Stimulated activated CD8-positive, alpha-beta memory T cell treated with anti-CD3 and anti-CD28 coated beads, Interleukin-7, amount 100 ng/mL, for 24 hours (primary cell): ENCODE results near the gene ABHD2.
A peak's percentile ranks its signal among the peaks of the same experiment; 100 is the strongest.

ENCODE experiments used
- DNase-seq: peaks from one replicate; pipeline ENCODE4 v3.0.0-alpha.2; 2020; ENCODE audit warnings: low read depth

Gene ABHD2

DNA sequence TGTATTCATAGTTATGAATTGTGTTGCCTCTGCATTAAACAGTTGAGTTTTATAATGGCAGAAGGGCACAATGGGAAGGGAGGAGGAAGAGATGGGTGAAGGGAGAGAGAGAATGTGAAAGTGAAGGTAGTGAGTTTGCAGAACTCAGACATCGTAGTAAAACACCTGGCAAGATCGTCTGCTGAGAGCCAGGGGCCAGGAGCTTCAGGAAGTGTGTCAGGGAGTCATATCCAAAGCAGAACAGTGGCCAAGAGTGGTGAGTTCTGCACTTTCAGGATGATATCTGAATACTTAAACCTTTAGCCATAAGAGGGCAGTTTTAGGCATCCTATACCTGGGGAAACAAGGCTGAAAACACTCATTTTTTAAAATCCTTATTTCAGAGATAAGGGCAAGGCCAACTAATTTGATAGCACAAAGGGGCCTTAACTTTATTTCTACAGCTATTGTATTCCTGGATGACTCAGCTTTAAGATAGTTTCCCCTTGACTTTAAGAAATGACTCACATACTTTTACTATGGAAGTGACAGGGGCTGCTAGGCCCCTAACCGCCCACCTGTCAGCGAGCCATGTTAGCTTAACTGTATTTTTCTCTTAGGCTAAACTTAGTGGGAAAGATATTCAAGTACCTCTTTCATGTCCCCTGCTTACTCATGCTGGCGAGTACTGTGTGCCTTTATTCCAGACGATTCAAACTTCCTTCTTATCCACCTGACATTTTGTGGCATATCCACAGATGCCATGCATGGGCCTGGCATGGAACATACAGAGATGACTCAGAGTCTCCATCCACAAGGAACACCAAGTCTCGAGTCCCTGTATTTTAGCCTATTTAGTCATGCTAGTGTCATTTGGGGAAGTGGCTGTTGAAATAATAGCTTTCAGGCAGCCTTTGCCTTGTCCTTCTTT is 79.3 kb downstream of the ABHD2 start:
- peak; percentile 35 for DNase-seq

DNA sequence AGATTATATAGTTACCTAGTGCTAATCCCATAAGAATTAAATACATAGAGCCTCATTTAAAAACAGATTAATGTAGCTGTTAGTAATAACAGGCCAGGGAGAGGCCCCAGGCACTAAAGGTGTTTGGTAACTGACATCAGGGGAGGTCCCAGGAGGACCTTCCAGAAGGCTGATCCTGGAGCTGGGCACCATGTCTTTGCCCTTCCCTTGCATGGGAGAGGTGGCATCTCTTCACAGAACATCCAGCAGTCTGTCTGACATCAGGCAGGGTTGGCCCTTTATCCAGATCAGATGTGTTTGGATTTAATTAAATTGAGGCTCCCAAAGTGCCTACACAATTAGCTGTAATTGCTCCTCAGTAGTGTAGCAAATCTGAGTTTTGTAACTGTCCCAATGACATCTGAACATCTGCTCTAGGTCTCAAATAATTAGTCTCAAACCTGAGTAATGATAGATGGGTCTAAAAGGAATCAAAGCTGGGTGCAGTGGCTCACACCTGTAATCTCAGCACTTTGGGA is 80.1 kb downstream of the ABHD2 start:
- no peak for DNase-seq

DNA sequence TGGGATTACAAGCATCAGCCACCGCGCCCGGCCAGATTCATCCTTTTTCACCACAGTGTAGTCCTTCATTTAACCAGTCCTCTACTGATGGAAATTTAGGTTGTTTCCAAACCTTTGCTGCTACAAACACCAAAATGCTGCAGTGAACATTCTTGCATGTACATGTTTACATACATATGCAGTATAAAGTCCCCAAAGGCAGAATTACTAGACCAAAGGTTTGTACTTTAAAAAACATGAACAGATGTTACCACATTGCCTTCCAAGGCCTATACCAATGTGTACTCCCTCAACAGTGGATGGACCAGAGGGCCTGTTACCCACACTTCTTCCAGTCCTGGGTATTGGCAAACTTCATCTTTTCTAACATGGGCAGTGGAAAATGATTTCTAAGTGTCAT is 82.1 kb downstream of the ABHD2 start:
- DNase-seq, result no peak

DNA sequence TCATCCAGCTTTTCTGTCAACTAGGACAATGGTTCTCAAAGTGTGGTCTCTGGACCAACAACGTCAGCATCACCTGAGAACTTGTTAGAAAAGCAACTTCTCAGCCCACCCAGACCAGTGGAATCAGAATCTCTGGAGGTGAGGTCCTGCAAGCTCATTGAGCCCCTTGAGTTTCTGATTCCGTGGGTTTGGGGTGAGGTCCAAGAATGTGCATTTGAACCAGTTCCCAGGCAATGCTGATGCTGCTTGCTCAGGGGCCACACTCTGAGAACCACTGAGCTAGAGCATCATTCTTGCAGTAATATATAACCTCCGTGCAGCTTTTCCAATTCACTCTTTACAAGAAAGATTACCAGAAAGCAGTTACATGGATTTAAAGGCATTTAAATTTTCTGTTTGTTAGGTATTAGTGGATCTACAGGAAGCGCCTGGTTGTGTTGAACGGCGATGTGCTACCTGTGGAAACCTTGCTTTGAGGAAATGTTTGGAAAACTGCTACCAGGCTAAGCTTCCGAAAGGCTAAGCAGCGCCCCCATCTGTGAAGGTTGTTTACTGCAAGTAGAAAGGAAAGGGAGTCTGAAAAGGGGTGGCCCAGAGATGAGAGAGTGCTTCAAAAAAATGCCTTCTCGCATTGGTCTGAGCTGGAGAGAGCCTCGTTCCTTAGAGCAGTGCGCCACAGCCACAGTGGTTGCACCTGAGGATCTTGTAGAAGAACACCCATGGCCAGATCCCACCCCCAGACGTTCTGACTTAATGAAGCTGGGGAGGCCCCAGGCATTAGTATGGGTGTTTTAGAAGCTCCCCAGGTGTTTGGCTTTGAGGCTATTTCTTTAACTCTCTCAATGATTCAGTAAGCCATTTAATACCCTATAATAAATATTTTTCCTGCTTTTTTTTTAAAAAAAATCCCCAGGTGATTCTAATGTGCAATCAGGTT is 83.1 kb downstream of the ABHD2 start:
- no peak for DNase-seq

DNA sequence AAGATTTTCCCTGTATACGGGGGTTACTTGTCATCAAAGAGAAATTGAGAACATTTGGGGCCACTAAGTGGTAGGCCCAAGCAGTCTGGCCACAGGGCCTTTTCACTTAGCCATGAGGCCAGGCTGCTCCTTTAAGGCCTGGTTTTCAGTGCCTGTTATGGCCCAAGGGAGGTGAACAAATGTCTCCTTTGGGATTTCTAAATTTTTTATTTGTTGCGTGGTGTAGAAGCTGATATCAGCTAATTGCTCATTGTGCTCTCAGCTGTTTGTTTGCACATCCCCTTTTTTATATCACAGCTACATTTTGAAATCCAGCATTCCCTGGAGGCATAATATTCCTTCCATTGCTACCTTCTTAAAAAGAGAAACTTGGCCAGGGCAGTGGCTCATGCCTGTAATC is 84.7 kb downstream of the ABHD2 start:
- no peak for DNase-seq

DNA sequence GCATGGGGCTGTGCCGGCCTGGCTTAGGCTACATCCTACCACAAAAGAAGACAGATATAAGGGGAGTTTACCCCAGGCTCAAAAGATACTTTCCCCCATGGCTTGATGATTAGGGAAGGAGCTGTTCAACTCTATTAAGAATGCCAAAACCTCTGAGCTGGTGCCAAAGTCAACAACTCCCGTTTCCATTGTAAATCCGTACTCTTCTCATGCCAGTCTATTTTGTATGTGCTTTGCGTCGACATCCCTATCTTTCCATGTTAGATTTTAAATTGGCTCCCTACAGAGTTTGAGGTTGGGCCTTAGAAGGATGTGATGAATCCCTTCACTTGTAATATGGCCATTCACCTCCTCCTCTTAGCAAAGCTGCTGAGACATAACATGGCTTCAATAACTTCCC is 86.2 kb downstream of the ABHD2 start:
- DNase-seq, result no peak

DNA sequence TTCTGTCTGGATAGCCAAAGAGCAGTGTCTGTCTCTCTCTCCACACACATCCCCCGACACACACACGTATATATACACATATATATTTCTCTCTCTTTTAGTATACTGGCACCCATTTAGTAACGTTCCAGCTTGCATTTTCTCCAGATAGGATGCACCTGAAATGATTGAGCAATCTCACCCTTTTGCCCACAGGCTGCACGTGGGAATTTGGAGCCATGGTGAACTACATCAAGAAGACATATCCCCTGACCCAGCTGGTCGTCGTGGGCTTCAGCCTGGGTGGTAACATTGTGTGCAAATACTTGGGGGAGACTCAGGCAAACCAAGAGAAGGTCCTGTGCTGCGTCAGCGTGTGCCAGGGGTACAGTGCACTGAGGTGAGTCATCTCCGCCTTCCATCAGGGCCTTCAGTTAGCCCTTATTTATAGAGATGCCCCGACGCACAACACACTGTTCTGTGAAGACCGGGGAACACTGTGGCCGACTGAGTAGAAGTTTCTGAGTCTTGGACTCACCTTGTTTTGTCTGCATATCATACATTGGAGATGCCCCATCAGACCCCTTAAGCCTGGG is 87.4 kb downstream of the ABHD2 start:
- no peak for DNase-seq

DNA sequence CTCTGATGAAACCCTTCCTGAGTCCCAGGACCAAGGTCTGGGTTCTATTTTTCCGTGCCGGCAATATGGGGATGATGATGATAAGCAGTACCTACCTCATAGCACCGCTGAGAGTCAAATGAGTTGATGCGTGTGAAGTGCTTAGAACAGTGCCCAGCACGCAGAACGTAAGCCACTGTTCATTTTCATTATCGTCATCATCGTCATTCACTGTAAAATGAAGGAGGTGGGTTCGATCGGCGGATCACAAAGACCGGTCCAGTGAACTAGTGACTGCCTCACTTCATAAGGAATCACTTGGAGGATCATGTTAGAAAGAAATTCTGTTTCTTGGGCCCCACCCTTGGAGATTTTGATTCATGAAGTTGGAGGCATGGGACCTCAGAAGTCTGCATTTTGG is 88.9 kb downstream of the ABHD2 start:
- DNase-seq, result no peak

DNA sequence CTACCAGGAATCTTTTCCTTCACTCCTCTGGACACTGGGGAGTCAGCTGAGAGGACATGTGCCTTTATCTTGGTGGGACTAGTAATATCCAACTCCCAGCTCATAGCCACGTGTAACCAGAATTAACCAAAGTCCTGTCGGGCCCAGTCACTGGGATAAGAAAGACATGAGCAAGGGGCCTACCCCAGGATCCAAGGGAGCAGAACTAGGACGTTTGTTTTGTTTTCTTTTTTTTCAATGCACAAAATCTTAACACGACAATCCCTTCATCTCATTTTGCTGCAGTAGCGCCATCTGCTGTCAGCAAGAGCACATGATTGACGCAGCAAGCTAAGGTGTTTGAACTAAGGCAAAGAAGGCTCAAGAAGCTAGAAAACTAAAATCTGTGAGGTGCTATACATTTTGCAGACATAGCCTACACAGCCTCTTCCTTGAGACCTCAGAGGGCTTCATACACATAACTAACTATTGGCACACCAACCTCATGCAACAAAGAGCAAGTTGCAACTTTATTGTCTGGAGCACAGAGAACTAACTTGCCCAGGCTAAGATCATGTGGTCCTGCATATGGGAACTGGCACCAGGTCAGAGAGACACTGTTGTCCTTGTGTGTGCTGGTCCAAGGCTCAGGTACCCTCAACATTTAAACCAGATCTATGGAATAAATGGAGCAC is 89.5 kb downstream of the ABHD2 start:
- peak; percentile 37 for DNase-seq

DNA sequence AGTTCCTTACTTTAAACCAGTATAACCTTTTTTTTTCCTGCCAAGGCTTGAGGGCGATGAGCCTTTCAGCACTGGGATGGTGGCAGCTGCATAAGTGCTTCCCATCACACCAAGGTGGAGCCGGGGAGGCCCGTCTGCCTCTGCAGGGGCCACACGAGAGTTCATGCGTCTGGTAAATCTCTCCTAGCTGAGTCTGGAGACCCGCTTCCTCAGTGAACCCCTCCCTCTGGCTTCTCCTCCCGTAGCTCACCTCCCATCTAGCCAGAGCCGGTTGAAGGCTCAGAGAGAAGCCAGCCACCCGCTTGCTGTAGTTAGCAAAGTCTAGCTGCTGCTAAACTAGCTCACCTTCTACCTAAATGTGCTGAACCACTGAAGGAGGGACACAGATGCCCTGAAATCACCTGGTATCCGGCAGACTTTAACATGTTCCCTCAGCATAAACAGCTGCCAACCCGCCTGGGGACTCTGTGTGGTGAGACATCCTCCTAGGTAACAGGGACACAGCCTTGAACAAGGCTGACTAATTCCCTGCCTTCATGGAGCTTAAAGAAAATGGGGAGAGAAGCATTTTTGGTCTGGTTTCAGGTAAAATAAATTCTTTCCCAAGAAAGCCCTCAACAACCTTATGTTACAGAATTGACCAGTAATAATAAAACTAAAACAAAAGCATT is 90.2 kb downstream of the ABHD2 start:
- no peak for DNase-seq

DNA sequence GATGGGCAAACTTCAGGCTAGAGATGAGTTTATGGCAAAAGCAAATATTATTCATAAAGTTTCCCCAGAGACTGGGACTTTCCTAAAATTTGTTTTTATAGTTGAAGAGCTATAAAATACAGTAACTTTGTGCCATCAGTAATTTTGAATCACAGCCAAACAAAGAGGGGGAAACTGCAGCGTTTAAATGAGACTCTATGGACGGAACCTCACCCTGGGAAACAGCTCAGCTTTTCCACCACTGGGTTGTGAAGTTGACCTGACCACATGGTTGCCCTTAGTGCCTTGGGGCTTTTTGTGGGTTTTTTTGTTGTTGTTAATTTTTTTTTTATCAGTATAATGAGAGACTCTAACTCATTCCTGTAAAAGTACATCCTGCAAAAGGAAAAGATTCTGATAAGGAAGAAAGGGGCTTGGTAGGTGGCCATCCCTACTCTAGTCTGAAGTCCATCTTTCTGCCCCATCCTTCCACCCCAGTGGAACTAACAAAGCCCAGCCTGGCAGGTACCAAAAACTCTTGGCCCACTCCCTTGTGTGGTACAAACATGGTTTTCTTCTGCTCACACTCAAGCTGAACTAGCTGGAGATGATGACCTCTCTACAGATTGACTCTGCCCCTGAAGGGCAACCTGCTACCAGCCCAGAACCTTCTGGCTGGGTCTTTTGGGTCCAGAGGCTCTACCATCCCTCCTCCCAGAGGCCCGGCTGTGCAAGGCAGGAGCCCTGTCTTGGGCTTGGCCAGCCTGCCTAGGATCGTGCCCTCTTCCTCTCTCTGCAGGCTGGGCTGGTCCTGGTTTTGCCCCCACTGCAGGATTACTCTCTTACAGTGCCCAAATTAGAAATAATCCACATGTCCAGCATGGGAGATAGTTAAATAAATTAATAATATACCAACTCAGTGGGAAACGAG is 92.0 kb downstream of the ABHD2 start:
- DNase-seq, result no peak

DNA sequence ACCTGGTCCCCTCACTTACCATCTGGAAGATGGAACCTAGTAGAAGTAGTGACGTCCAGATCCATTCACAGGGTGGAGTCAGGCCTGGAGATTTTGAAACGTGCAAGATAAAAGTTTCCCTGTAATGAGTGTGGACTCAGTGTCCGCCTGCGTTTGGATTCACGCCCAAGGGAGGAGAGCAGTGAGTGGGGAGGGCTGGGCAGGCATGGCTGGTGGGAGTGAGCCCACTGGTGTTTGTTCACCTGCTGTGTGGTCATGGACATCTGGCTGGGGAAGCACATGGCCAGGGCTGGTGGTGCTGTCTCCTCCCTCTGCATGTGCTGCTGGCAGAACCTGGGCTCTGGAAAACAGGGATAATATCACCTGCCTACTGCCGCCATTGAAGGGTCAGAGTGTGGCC is 96.1 kb downstream of the ABHD2 start:
- DNase-seq, result no peak

DNA sequence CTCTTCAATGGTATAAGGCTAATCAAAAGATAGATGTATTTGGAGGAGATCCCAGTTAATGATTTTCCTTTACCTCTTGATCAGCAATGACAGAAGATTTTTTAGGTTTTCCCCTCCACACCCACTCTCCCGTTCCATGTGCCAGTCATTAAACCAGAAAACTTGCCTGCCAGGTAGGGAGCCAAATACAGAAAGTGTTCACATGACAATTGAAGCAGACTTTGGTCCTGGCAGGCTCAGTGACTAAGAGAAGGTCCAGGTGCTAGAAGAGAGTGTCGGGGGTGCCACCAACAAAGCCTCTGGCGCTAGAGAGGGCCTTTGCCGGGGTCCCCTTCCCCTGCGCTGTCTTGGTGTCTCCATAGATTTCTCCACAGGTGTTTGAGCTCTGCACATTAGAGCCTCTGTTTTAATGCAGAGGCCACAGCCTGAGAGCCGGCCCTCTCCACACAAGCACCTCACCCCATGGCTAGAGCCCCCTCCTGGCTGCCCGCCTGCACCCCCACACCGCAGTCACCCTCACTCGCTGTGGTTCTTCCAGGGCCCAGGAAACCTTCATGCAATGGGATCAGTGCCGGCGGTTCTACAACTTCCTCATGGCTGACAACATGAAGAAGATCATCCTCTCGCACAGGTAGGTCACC is 96.8 kb downstream of the ABHD2 start:
- DNase-seq, result no peak

DNA sequence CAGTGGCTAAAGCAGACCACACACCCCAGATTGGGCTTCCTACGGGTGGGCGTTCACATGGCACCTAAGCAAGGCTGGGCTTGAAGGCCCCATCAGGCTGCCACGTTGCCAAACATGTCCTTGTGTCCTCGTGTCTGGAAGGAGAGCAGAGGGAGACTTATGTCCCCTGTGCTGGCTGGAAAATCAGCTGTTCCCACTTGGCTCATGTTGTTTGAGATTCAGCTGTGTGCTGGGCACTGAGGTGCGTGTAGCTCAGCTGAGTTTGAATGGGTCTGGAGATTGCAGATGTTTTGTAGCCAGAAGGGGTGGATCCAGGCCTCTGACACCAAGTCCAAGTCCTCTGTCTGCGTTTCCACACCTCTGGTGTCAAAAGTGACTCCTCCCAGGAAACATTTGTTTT is 98.5 kb downstream of the ABHD2 start:
- DNase-seq, result no peak

DNA sequence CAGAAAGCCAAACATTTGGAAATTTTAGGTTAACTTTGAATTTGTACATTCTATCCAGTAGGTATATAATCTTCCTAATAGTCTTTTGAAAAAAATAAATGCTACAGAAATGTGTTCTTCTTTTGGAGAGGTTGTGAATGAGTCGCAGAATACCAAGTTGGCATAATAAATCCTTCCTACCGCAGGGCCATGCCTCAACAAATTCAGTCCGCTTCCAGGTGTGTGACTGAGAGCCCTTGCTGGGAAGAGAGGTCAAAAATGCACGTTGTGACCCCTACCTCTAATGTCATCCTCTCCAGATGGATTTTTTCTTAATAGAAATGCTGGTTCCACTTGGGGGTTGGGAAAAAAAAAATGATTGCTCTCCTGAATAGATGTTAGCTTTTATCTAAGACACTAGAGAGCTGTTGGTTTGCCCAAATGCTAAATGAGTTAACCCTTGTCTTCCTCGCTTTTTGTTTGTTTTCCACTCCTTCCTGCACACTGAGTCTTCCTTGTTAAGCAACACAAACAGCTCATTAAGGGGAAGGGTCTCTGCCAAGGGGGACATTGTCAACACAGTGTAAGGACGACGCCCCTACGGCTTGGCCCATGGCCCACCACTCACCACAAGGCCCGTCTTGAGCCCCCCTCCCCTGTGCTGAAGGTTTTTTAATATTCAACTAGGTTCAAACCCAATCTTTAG is 99.2 kb downstream of the ABHD2 start:
- DNase-seq, result no peak

DNA sequence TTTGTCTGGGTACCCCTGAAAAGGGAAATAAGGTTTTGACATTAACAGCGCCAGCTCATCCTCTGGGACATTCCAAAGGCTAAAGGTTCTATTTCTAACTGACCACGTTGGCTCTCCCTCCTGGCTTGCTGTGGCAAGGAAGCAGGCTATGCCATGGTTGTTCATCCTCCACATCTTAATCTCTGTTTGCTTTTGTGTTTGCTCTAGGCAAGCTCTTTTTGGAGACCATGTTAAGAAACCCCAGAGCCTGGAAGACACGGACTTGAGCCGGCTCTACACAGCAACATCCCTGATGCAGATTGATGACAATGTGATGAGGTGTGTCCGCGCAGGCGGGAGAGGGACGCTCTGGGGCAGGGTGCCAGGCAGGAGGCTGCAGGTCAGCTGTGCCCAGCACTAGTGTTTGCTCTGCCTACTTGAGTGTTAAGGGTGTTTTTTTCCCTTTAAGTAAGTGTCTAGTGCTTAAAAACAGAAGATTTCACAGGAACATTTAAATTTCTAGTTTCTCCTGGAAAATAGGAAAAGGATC is 99.8 kb downstream of the ABHD2 start:
- DNase-seq, result no peak

DNA sequence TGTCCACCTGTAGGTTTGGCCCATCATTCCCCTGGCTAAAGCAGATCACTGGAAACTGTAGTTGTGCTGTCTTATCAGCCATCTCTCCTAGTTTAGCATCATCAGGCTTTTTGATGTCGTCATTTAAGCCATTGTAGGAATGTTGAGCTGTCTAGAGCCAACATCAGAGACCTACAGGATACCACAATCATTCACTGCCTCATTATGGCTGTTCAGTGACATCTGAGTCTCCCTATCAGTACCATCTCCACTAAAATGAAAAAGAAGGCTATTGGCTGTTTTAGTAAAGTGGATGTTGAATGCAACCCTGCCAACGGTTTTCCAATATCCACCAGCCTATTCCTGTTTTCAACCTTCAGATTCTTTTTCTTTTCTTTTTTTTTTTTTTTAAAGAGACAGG is 103.9 kb downstream of the ABHD2 start:
- DNase-seq, result no peak

DNA sequence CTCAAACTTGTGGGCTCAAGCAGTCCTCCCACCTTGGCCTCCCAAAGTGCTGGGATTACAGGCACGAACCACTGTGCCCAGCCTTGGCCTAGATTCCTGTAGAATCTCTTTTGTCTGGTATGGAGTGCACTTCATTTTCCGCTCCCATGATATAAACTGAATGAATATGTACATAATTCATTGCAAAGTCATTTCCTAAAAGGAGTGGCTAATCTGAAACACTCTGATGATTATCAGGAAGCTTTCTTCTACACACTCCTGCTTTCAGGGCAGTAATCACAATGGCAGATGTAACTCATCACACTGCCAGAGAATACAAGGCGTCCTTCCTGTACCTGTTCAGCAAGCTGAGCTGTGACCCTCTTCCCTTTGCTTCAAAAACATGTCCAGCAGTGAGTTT is 104.5 kb downstream of the ABHD2 start:
- no peak for DNase-seq

DNA sequence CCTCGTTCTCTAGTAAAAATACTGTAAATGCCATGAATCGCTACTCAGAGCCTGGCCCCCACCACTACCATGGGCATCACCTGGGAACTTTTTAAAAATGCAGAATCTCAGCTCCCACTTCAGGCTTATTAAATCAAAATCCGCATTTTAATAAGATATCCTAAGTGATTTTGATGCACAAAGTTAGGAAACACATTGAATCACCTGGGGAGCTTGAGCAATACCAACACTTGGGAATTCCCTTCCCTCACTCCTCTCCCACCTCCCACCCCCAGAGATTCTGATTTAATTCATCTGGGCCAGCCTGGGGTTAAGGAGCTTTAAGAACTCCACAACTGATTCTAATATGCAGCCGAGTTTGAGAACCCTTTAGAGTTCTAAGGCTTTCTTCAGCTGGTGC is 106.4 kb downstream of the ABHD2 start:
- DNase-seq, result no peak
